Stimulated activated CD8-positive, alpha-beta memory T cell treated with anti-CD3 and anti-CD28 coated beads, Interleukin-4, amount 100 ng/mL, for 4 hours (primary cell): ENCODE data around the gene SGMS2.

ENCODE experiments used
- DNase-seq, 2 donors: peaks; one replicate each; pipeline ENCODE4 v3.0.0-alpha.2; 2020; ENCODE audit warnings: low read depth in 2 of 2, low spot score in 1 of 2

SGMS2 gene

GRCh38 chr4:107824350-107825071 is at the start of gene SGMS2:
TSS of gene SGMS2 (plus strand) at chr4:107824932. CDS start at chr4:107895554, 70,622 bp downstream.
- peak; percentile 28 to 37 for DNase-seq

GRCh38 chr4:107777890-107778289 is 46.8 kb upstream of the SGMS2 start:
- DNase-seq, result no peak

GRCh38 chr4:107778784-107779530 is 45.8 kb upstream of the SGMS2 start:
- DNase-seq, result no peak

GRCh38 chr4:107780665-107781064 is 44.1 kb upstream of the SGMS2 start:
- DNase-seq, result no peak

- no peak for DNase-seq
Observed at GRCh38 chr4:107791902-107792301, 32.8 kb upstream of the SGMS2 start.

- no peak for DNase-seq
Observed at GRCh38 chr4:107792711-107793110, 32.0 kb upstream of the SGMS2 start.

- no peak for DNase-seq
Observed at GRCh38 chr4:107793996-107794395, 30.7 kb upstream of the SGMS2 start.

- DNase-seq, result no peak
Observed at GRCh38 chr4:107799669-107800450, 24.9 kb upstream of the SGMS2 start.

GRCh38 chr4:107800706-107801105 is 24.0 kb upstream of the SGMS2 start:
- no peak for DNase-seq

- no peak for DNase-seq
Observed at GRCh38 chr4:107801766-107802211, 22.9 kb upstream of the SGMS2 start.

- no peak for DNase-seq
Observed at GRCh38 chr4:107804956-107805355, 19.8 kb upstream of the SGMS2 start.

- no peak for DNase-seq
Observed at GRCh38 chr4:107806196-107806595, 18.5 kb upstream of the SGMS2 start.

GRCh38 chr4:107808572-107808971 is 16.2 kb upstream of the SGMS2 start:
- no peak for DNase-seq

GRCh38 chr4:107809210-107809609 is 15.5 kb upstream of the SGMS2 start:
- no peak for DNase-seq

GRCh38 chr4:107814758-107815157 is 10.0 kb upstream of the SGMS2 start:
- no peak for DNase-seq

GRCh38 chr4:107815158-107815557 is 9.6 kb upstream of the SGMS2 start:
- no peak for DNase-seq

GRCh38 chr4:107818301-107818910 is 6.3 kb upstream of the SGMS2 start:
- DNase-seq, result no peak

GRCh38 chr4:107823870-107824349 is 822 bp upstream of the SGMS2 start:
- DNase-seq, result no peak

GRCh38 chr4:107825072-107825824 is 516 bp downstream of the SGMS2 start:
- DNase-seq, result no peak

- DNase-seq, result no peak
Observed at GRCh38 chr4:107826421-107826980, 1.8 kb downstream of the SGMS2 start.
